K562 (cell line): ENCODE results near the gene DCAF4. TPM values are rescaled to one million over a fixed set of nuclear protein-coding genes. Genes with fewer than 3 reads are reported as not detected.

Experiments
- ATAC-seq: fragments of 200-7000 bp; cut with Tn5 transposase; 3 replicates; pipeline ENCODE4 v1.9.1; 2020; ENCODE audit warnings: moderate library complexity
- BruUV-seq: library from RNA; stranded (reverse); fragments of 400-500 nt; replicated peaks from 2 replicates; lab custom pipeline; 2021; lab: Mats Ljungman, UMichigan
- CTCF ChIA-PET: fragments of 300-600 bp; formaldehyde crosslinking; extraction: SDS; loops from one replicate; lab custom pipeline; 2021; ENCODE audit warnings: low intra/inter-chr PET ratio; lab: Yijun Ruan, JAX
- POLR2A ChIA-PET: fragments of 300-600, 350-650 bp; sonication (Branson Sonifier 250); formaldehyde crosslinking; extraction: SDS; loops from one replicate; lab custom pipeline; 2021; ENCODE audit warnings: antibody characterized with exemption, inconsistent platforms; lab: Yijun Ruan, JAX
- DNase-seq, 4 experiments: peaks; one replicate each; pipeline versions ENCODE4 v3.0.0 to v3.0.0-alpha.2; 2011 to 2018; ENCODE audit warnings: low spot score in 3 of 4, mixed read lengths in 3 of 4; ENCODE audit errors: extremely low read depth in 1 of 4
- FAIRE-seq: peaks from 2 replicates; lab custom pipeline; 2011; peaks lifted over from hg19 to GRCh38; lab: Jason Lieb, UNC
- H2AFZ ChIP-seq: 2 replicates; pipeline ENCODE4 v1.6.0; 2011; ENCODE audit warnings: low read depth, low read length, control low read depth, inconsistent platforms
- H3K27ac ChIP-seq: fragments of 200-600 bp; 3 replicates; pipeline ENCODE4 v1.8.0; 2011; ENCODE audit warnings: low read depth, mild to moderate bottlenecking, control low read depth, inconsistent platforms, low read length, moderate library complexity, mixed read lengths; ENCODE audit errors: extremely low read depth
- H3K27me3 ChIP-seq, 2 experiments: fragments of 300-600 bp in 1 of 2; 2 replicates in 1 of 2; 3 replicates in 1 of 2; pipeline versions ENCODE4 v1.6.0 to v1.8.0; 2011; ENCODE audit warnings: inconsistent platforms in 2 of 2, low read length in 2 of 2, mild to moderate bottlenecking in 1 of 2, mixed read lengths in 1 of 2, moderate library complexity in 1 of 2; ENCODE audit not compliant: control insufficient read depth in 2 of 2, insufficient read depth in 2 of 2
- H3K36me3 ChIP-seq: fragments of 300-600 bp; 3 replicates; pipeline ENCODE4 v1.8.0; 2011; ENCODE audit warnings: mild to moderate bottlenecking, low read length, inconsistent platforms; ENCODE audit not compliant: control insufficient read depth, insufficient read depth
- H3K4me1 ChIP-seq, 2 experiments: fragments of 200-600 bp in 1 of 2; replicated peaks in 1 of 2; 2 replicates in 1 of 2; 3 replicates in 1 of 2; pipeline versions ENCODE4 v1.5.1 to v1.8.0; 2011; ENCODE audit warnings: inconsistent platforms in 2 of 2, low read length in 2 of 2, mild to moderate bottlenecking in 1 of 2, mixed read lengths in 1 of 2, moderate library complexity in 1 of 2; ENCODE audit not compliant: control insufficient read depth in 2 of 2, insufficient read depth in 2 of 2
- H3K4me2 ChIP-seq: 2 replicates; pipeline ENCODE4 v1.6.1; 2011; ENCODE audit warnings: low read length, control low read depth, inconsistent platforms, mixed read lengths; ENCODE audit not compliant: insufficient read depth
- H3K4me3 ChIP-seq: fragments of 200-600 bp; sonication (generic), shearing (Covaris generic); 2 replicates; pipeline ENCODE4 v1.5.1; 2016; ENCODE audit warnings: control low read depth, inconsistent platforms
- H3K79me2 ChIP-seq: fragments of 200-600 bp; 3 replicates; pipeline ENCODE4 v1.8.0; 2011; ENCODE audit warnings: low read length, inconsistent platforms; ENCODE audit not compliant: control insufficient read depth, insufficient read depth
- H3K9ac ChIP-seq, 2 experiments: 2 replicates each; pipeline versions ENCODE4 v1.6.0 to v1.6.1; 2011; ENCODE audit warnings: low read depth in 2 of 2, low read length in 2 of 2, control low read depth in 1 of 2, inconsistent platforms in 1 of 2, mild to moderate bottlenecking in 1 of 2, mixed read lengths in 1 of 2; ENCODE audit not compliant: insufficient read depth in 1 of 2
- H3K9me1 ChIP-seq: one replicate; pipeline ENCODE4 v1.6.0; 2011; ENCODE audit warnings: inconsistent platforms, mild to moderate bottlenecking, low read length, moderate library complexity; ENCODE audit not compliant: control insufficient read depth, insufficient read depth
- H3K9me3 ChIP-seq: replicated peaks from 2 replicates; pipeline ENCODE4 v1.5.1; 2011; ENCODE audit warnings: low read depth, low read length, inconsistent platforms; ENCODE audit not compliant: control insufficient read depth, insufficient read depth
- H4K20me1 ChIP-seq: replicated peaks from 2 replicates; pipeline ENCODE4 v1.6.1; 2011; ENCODE audit warnings: low read length, inconsistent platforms, mixed read lengths; ENCODE audit not compliant: control insufficient read depth, insufficient read depth
- ARID1B ChIP-seq: fragments of 450-650 bp; IDR thresholded peaks from 2 replicates; pipeline ENCODE4 v1.6.1; 2016; ENCODE audit warnings: antibody characterized with exemption, mild to moderate bottlenecking, inconsistent platforms
- FOXA1 ChIP-seq: fragments of 450-650 bp; IDR thresholded peaks from 2 replicates; pipeline ENCODE4 v1.6.1; 2016; ENCODE audit warnings: mild to moderate bottlenecking, borderline replicate concordance
- GTF2E2 ChIP-seq: fragments of 200-800 bp; sonication (Bioruptor generic); IDR thresholded peaks from 2 replicates; pipeline ENCODE4 v1.6.1; 2016; ENCODE audit warnings: missing genetic modification characterization, missing compliant biosample characterization
- SAFB ChIP-seq: fragments of 200-400 bp; formaldehyde crosslinking; IDR thresholded peaks from 2 replicates; pipeline ENCODE4 v1.6.1; 2017; ENCODE audit warnings: low read depth, low read length, borderline replicate concordance
- SIX5 ChIP-seq, 2 experiments: IDR thresholded peaks; 2 replicates each; pipeline ENCODE4 v1.6.1; 2011; ENCODE audit warnings: low read length in 2 of 2, borderline replicate concordance in 1 of 2, low read depth in 1 of 2, mild to moderate bottlenecking in 1 of 2, moderate library complexity in 1 of 2; ENCODE audit not compliant: insufficient read depth in 1 of 2
- TAL1 ChIP-seq: fragments of 450-650 bp; IDR thresholded peaks from 2 replicates; pipeline ENCODE4 v1.6.1; 2016; ENCODE audit warnings: mild to moderate bottlenecking
- U2AF1 ChIP-seq: fragments of 200-400 bp; formaldehyde crosslinking; optimal IDR thresholded peaks from 2 replicates; pipeline ENCODE3; 2017; ENCODE audit warnings: mild to moderate bottlenecking, low read depth, low read length, moderate library complexity
- ZNF263 ChIP-seq: sonication (generic); formaldehyde crosslinking; IDR thresholded peaks from 2 replicates; pipeline ENCODE4 v1.8.0; 2022; ENCODE audit warnings: mild to moderate bottlenecking, missing genetic modification reagents, borderline replicate concordance
- ZNF274 ChIP-seq: IDR thresholded peaks from 2 replicates; pipeline ENCODE4 v1.6.1; 2011; ENCODE audit warnings: low read depth, mild to moderate bottlenecking, low read length, moderate library complexity, borderline replicate concordance
- WGBS: fragments of 100-300 bp; shearing (Covaris generic); methylation state at CpG from one replicate; pipeline ENCODE4 v1.1.6; 2016; ENCODE audit warnings: low coverage, mixed read lengths; ENCODE audit not compliant: insufficient coverage; ENCODE audit errors: missing lambda C conversion rate; 5-methylcytosine and 5-hydroxymethylcytosine counted together
- in situ Hi-C: fragments of 300-500 bp; cut with MboI; formaldehyde crosslinking; loops from 4 replicates; pipeline ENCODE4 v1.15.0; 2018; ENCODE audit warnings: inconsistent platforms, mixed read lengths
- intact Hi-C: fragments of 100-400 bp; cut with micrococcal nuclease; formaldehyde crosslinking; loops from 2 replicates; pipeline ENCODE4 v1.14.2; 2022
- polyA plus RNA-seq, 8 experiments: library from polyadenylated mRNA; depleted of rRNA in 4 of 8; stranded (reverse) in 5 of 8; unstranded in 3 of 8; fragments of >200 nt; fragmentation: Nextera tagmentation in 2 of 8; fragmentation: Illumina TruSeq in 1 of 8; extraction: Ambion mirVana in 2 of 8; extraction: Trizol in 1 of 8; gene quantifications; 2 replicates each; pipeline versions ENCODE4 v1.2.1 to v1.2.3, GENCODE V29; 2011 to 2014; ENCODE audit warnings: inconsistent platforms in 1 of 8, missing spikeins in 1 of 8
- total RNA-seq, 7 experiments: library from RNA; depleted of rRNA in 6 of 7; stranded (reverse); fragments of >200 nt in 6 of 7; fragmentation: Illumina TruSeq in 2 of 7; extraction: Trizol in 2 of 7; gene quantifications; 2 replicates each; pipeline versions ENCODE4 v1.2.1 to v1.2.3, GENCODE V29; 2011 to 2021; ENCODE audit warnings: low replicate concordance in 1 of 7
- TF ChIP-seq, protein P1 (sequence below): sonication (generic); formaldehyde crosslinking; IDR thresholded peaks from 2 replicates; pipeline ENCODE4 v1.8.0; 2022; ENCODE audit warnings: missing genetic modification reagents, mild to moderate bottlenecking, borderline replicate concordance
- TF ChIP-seq, protein P2 (sequence below): fragments of 250-450 bp; sonication (Bioruptor Pico); IDR thresholded peaks from 2 replicates; pipeline ENCODE4 v1.8.0; 2021; ENCODE audit warnings: moderate library complexity, mild to moderate bottlenecking, inconsistent platforms

DCAF4 gene
- total and polyA plus RNA-seq, 9 of the 15 experiments (the other 6 are each of a cell fraction or from before 2014, with no cell fraction given): 2.7 to 49.2 (median 22.9) TPM

DNA sequence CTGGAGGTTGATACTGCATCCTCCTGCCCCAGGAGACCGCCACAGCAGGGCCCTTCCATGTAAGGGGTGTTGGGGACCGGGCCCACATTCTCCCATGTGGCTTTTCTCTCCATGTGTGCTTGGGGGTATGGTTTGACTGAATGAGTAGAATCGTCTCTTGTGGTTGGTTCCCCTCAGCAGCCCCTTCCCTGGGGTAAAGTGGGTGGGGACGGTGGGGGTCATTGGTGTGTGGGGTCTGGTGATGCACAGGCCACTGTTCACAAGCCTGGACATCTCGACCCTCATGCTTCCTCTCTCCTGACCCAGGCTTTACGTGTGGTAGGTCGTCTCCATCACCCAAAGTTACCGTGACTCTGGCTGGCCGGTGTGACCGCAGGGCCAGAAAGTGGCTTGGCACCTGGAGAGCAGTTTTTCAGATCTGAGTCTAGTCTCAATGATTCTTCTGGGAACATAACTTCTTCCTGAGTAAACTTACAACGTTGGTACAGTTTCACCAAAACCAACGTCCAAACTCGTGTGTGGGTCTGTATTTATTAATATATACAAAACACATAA, 17.7 kb downstream of the DCAF4 start (continued):
- TF ChIP-seq U2AF1 (no peak), TAL1 (no peak), GTF2E2 (no peak), SAFB (no peak)
- TF ChIP-seq, all 486 proteins: peak for 0

DNA sequence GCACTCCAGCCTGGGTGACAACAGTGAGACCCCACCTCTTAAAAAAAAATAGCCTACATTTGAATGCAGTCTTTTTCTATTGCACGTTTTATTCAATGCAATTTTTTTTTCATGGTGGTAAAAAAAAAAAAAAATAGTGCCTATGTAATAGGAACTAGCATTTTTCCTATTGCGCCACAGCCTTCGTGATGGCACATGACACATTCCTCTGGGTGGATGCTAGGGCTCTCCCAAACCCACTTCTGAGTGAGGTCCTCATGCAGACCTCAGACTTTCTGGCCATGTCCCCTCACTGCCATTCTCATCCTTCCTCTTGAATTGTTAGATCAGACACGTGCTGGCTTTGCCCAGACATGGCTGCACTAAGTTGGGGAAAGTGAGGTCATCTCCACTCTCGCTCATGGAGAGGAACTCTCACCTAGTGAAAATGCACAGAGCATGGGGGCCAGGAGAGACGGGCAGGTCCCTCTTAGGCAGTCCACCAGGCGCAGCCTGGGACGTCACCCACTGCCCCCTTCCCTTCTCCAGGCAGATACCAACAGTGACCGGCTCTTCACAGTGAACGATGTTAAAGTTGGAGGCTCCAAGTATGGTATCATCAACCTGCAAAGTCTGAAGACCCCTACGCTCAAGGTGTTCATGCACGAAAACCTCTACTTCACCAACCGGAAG, 19.2 kb downstream of the DCAF4 start:
- no TSS peak for BruUV-seq
- Histone ChIP-seq H3K4me1 (no peaks in the 10 kb centered on the region; a peak in 2 of 5 replicates), H3K27me3 (no peaks in the 10 kb centered on the region), H3K9me3 (no peaks in the 10 kb centered on the region), H3K9me1 (no peaks in the 10 kb centered on the region), H3K4me3 (no peak overlapping the region), H4K20me1 (no peaks in the 10 kb centered on the region), H2AFZ (no peak overlapping the region), H3K4me2 (no peak overlapping the region), H3K36me3 (peaks cover 79% of the 10 kb centered on the region), H3K27ac (no peak overlapping the region), H3K9ac (no peak overlapping the region), H3K79me2 (no peaks in the 10 kb centered on the region)
- DNase-seq (no peak), FAIRE-seq (no peak), ATAC-seq (no peak)
- WGBS: 88% methylated on average over 6 of the region's 13 CpGs
- in situ Hi-C loops: loop anchor here (5.0 kb wide), 1 partner anchor 433 kb away; no protein-coding TSS in a partner anchor
- POLR2A ChIA-PET: no interaction called here
- intact Hi-C loops: no loop called here
- CTCF ChIA-PET: interaction anchor here (0.9 kb wide), 1 partner anchor 431 kb away, joined by 6 read pairs; no protein-coding TSS in a partner anchor
- TF ChIP-seq, protein P1, sequence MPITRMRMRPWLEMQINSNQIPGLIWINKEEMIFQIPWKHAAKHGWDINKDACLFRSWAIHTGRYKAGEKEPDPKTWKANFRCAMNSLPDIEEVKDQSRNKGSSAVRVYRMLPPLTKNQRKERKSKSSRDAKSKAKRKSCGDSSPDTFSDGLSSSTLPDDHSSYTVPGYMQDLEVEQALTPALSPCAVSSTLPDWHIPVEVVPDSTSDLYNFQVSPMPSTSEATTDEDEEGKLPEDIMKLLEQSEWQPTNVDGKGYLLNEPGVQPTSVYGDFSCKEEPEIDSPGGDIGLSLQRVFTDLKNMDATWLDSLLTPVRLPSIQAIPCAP (CRISPR knock-in tag): no peak
- TF ChIP-seq ARID1B (no peak), ZNF263 (CRISPR knock-in tag) (no peak), SIX5 (IDR thresholded peaks at IDR 0.05; ENCODE audit: borderline replicate concordance in 1 of 2, insufficient read depth in 1 of 2, low read depth in 1 of 2, low read length in 2 of 2) (no peak), ZNF274 (no peak), FOXA1 (no peak)
- TF ChIP-seq, protein P2, sequence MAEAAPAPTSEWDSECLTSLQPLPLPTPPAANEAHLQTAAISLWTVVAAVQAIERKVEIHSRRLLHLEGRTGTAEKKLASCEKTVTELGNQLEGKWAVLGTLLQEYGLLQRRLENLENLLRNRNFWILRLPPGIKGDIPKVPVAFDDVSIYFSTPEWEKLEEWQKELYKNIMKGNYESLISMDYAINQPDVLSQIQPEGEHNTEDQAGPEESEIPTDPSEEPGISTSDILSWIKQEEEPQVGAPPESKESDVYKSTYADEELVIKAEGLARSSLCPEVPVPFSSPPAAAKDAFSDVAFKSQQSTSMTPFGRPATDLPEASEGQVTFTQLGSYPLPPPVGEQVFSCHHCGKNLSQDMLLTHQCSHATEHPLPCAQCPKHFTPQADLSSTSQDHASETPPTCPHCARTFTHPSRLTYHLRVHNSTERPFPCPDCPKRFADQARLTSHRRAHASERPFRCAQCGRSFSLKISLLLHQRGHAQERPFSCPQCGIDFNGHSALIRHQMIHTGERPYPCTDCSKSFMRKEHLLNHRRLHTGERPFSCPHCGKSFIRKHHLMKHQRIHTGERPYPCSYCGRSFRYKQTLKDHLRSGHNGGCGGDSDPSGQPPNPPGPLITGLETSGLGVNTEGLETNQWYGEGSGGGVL (CRISPR knock-in tag): no peak
